Stimulated activated CD4-positive, alpha-beta T cell treated with anti-CD3 and anti-CD28 coated beads, Interleukin-2, amount 100 ng/mL, for 4 hours (primary cell): ENCODE data around the gene GDPD3.

ENCODE experiments used
- DNase-seq: peaks from one replicate; pipeline ENCODE4 v3.0.0-alpha.2; 2020; ENCODE audit warnings: low read depth

GDPD3 gene

GRCh38 chr16:30095166-30096078 lies 17.9 kb downstream of the GDPD3 start:
- no peak for DNase-seq

DNA sequence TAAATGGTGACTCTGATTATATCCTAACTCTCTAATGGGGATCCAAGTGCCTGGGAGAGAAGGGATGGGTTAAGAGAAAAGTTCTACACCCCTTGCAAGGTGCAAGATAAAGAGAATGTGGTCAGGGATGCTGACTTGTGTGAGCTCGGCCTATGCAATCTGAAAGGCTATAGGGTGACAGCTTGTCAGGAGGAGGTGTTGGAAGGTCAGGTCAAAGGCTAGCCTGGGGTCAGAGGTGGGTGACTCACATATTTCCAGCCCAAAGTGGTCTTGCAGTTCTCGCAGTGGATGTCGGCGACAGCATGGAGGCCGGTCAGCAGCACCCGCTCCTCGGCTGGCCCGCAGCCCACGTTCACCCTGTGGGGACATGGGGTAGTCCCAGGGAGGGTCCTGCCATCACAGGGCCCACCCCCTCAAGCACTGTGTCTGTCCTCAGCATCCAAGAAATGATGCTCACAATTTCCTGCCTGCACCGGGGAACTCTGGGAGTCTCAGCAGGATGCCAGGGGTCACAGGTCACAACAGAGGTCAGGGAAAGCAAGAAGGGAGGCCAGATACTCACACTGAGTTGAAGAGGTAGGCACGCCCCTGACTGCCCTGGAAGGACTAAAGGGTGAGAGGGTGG lies 18.7 kb downstream of the GDPD3 start:
- no peak for DNase-seq

GRCh38 chr16:30092373-30093010 lies 20.8 kb downstream of the GDPD3 start:
- DNase-seq = no peak

DNA sequence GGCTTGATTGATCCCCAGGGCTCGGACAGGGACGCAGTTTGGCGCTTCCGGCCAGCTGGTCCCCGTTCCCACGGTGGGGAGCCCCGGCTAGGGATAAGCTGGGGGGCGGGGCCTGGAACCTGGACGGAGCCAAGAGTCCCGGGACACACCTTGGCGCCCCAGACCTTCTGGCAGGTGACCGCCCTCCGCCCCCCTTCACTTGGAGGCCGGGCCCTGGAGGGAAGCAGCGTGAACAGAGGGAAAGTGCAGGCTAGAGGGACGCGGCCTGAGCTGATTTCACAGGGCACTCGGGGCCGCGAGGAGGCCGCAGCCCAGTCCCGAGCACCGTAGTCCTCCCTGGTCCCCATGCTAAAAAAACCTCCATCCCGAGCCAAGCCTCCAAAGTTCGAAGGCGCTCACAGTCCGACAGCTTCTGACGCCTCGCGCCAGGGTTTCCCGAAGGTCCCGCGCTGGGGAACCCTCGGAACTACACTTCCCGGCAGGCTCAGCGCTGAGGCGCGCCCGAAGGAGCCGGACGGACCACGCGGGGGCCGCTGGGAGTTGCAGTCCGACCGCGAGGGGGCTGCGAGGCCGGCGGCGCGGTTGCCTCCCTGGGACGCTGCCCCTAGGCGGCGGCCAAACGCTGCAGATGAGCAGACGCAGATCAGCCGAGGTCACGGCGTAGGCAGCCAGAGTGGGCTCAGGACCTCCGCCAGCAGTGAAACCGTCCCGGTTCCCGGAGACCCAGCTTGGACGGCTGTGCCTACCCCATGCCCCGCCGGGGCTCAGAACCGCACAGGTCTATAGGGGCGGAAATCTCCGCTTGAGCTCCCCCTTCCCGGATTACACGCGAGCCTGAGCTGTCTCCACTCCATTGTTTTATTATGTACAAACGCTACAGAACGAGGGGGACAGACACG lies 21.6 kb downstream of the GDPD3 start, which contains the start of gene TBX6:
Gene TBX6 (minus strand): TSS at position 451 of the 899 bp plus-strand sequence. CDS start 731 bp downstream, outside the sequence.
- peak; percentile 88 for DNase-seq

DNA sequence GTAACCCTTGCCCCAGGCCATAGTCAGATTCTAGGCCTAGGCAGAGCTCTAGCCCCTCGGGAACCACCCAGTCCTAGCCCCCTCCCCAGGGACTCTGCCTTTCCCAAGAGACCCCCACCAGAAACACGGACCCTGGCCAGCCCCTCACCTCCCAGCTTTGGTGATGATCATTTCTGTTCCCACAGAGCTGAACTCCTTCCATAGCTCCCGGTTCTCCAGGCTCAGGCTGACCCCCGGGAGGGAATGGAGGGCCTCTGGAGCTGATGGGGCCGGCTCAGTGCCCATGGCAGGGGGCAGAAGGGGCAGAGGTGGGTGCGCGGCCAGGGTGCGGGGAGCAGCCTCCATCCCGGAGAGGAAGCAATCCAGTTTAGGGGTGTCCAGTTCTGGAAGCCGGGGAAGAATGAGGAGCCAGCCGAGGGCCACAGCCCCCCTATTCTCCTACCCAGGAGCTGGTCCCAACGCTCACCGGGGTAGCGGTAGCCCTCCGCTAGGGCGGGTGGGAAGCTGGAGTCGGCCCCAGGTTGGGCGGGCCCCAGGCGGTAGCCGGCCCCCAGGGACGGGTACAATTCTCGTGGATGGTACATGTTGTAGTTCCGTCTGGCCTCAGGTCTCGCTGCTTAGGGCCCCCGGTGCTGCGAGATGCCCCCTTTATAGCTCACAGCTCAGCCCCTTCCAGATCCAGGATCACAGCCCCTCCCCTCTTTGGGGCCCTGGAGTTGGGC lies 22.6 kb downstream of the GDPD3 start:
- DNase-seq = no peak

- DNase-seq = no peak
Observed at GRCh38 chr16:30088832-30089624, 24.3 kb downstream of the GDPD3 start.

- no peak for DNase-seq
Observed at GRCh38 chr16:30088237-30088831, 25.0 kb downstream of the GDPD3 start.

DNA sequence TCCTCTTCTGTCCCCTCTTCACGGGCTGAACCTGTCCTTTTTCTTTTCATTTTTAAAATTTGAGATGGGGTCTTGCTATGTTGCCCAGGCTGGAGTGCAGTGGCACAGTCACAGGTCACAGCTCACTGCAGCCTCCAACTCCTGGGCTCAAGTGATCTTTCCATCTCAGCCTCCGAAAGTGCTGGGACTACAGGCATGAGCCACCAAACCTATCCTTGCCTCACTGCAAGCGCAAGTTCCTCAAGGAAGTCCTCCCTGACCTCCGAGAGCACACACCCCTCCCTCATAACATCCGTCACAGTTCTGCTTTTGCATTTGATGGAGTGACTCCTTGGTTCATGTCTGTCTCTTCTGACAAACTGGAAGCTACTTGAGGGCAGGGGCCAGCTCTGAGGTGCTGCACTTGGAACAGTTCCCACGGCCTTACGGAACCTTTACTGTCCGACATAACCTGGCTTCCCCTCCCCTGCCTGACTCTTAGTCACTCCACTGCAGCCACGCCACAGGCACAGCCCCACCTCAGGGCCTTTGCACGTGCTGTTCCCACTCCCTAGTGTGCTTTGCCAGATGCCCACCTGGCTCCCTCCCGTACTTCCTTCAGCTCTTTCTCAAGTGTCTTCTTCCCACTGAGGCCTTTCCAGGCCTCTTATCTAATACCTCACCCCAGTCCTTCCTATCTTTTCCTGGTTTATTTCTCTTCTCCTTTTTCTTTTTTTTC lies 26.0 kb downstream of the GDPD3 start:
- DNase-seq = no peak

- no peak for DNase-seq
Observed at GRCh38 chr16:30086291-30087140, 26.8 kb downstream of the GDPD3 start.

- DNase-seq = no peak
Observed at GRCh38 chr16:30085820-30086219, 27.5 kb downstream of the GDPD3 start.

- no peak for DNase-seq
Observed at GRCh38 chr16:30085247-30085646, 28.1 kb downstream of the GDPD3 start.

- DNase-seq = no peak
Observed at GRCh38 chr16:30084816-30085159, 28.5 kb downstream of the GDPD3 start.

DNA sequence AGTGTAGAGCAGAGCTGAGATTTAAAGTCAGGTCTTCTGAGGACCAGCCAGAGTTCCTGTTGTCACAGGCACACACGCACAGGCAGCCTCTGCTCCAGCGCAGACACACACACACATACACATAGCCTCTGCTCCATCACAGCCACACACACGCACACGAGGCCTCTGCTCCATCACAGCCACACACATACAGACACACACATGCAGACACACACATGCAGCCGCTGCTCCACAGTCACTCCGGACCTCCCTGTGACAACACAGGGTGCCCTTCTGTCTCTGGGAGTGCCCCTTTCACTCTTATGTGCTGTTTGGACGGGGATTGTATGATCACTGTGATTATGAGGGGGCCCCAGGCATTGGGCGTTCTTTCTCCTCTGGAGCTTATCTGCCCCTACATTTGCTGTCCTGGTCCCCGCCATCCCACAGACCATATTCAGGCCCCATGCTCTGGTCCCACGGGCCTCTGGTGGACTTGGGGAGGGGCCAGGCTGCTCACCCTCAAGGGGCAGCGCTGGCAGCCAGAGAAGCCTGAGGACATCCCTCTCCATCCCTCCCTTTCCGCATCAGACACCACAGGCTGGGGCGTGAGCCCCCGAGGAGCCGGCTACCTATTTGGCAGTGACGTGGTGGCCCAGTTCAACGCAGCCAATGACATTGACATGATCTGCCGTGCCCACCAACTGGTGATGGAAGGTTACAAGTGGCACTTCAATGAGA lies 29.1 kb downstream of the GDPD3 start:
- DNase-seq = no peak

DNA sequence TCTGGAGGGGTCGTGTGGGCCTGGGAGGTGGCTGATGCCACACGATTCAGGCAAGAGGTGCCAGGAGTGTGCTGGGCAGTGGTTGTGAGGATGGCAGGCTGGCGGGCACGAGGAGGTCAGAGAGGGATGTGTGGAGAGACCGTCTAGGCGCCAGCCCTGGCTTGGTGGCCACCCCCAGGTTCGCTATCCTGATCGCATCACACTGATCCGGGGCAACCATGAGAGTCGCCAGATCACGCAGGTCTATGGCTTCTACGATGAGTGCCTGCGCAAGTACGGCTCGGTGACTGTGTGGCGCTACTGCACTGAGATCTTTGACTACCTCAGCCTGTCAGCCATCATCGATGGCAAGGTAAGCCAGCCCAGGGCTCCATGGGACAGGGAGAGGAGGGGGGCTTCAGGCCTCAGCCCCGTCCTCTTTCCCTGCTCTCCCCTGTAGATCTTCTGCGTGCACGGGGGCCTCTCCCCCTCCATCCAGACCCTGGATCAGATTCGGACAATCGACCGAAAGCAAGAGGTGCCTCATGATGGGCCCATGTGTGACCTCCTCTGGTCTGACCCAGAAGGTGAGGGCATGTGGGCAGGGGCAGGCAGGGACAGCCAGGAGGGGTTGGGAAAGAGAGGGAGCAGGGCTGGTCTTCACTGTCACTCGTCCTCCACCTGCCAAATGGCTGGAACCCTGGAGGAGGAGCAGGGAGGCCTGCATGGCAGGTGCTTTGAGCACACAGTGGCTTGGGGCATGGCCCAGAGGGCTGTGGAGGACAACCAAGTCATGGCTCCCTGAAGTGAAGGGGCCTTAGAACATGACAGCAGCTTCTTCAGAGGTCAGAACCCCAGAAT lies 29.9 kb downstream of the GDPD3 start:
- no peak for DNase-seq

DNA sequence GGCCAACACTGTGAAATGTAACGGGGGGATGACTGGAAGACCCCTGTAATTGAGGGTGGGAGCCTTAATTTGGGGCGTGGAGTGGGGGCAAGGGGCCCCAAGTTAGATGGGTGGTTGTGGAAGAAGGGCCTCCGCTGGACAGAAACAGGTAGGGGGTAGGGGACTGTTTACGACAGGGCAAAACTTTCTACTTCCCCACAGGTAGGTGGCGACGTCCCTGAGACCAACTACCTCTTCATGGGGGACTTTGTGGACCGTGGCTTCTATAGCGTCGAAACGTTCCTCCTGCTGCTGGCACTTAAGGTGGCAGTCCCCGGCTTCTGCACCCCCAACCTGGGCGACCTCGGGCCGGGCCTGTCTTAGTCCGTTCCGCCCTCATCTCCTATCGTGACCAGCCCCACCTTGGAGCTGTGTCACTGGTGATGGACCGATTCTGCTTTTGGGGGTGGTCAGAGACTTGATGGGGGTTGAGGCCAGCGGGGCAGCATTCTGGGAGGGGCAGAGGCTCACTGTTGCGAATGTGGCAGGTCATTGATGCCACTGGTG lies 30.7 kb downstream of the GDPD3 start:
- no peak for DNase-seq

DNA sequence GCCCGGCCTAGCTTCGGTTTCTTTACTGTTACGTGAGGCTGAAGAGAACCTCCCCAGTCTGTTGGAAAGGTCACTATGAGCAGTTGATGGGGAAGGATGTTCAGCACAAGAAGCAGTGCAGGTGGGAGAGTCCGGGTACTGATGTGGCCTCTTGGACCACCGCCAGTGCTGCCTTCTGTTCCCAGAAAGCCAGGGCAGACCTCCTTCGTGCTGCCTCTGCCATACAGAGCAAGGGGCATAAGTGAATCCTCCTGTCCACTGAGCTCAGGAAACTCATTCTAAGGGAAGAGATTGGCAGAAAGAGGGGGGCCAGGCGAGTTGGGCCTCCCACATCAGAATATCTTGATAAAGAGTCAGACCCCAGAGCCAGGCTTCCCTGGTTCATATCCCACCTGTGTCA lies 33.9 kb downstream of the GDPD3 start:
- no peak for DNase-seq
